Middle frontal gyrus (tissue), 1 donor: ENCODE results near the gene TARP.

Source experiments
- DNase-seq: peaks from one replicate; pipeline ENCODE4 v3.0.0-alpha.2; 2015; ENCODE audit warnings: low spot score; ENCODE audit errors: extremely low spot score

Gene TARP

DNA sequence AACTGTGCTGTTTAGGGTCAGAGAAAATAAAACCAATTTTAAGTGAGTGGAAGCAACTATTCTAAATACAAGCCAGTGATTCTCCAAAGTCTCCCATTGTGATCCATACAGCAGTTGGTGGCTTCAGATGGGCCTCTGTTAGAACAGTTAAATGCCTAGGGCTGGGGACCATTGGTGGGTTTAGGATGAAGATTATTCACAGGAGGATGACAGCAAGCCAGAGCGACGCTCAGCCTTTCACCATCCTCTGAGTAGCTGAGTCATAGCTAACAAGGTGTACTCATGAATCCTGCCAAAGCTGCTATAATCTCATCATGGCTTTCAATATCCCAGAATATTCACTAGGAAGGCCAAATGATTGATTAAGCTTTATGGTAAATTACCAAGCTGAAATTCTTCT, 55.8 kb downstream of the TARP start:
- DNase-seq, result no peak

DNA sequence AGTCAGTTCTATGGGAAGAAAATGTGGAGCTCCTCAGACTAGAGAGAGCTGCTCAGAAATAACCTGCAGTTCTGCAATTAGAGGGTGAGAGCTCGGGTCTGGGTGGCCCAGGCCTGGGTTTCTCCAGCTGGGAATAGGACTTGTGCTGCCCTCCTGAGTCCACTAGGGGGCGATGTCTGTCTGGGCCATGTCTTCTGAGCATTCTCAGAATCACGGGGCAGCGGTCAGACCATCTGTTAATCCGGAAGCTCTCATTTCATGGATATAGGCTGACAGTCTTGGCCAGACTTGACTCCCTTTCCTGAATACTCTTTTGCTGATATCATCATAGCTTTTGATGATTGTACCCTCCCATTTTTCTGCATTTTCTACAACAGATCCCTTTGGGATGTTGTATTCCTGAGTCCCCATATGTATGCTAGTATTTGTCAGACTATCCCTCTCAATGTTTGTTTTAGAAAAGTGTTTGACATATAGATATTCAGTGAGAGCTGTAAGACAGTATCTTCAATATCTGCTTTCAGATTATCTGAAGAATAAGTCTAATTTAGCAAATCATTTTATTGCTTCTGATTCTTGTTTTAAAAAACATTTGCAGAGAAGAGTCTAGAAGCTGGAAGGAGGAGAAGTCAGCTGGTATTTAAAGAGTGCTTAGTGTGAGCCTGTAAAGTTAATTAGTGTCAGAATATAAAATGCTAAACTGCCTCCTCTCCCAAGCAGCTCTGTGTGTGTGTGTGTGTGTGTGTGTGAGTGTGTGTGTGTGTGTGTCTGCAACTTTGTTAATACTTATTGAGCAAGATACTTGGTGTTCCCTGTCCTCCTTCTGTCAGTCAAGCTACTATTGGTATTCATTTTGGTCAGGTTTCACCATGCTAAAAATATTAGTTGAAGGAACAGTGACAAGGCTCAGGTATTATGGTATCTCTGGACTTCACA, 57.4 kb downstream of the TARP start:
- DNase-seq, result peak; percentile 48

DNA sequence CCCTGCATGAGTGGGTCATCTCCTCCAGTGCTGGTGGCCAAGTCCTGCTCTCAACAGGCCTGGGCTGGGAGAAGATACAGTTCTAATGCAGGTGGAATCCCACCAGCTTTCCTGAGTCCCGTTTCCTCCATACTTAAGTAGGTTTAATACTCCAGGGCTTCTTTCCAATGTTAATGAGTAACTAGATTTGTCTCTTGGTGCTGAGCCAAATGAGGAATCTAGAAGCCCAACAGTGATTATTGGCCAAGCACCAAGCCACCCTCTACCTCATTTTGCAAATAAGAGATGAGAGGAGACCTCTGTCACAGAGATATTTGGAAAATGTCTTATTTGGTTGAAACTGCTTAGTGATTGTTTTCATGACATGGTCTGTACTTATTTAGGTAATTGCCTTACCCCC, 58.3 kb downstream of the TARP start:
- no peak for DNase-seq

- no peak for DNase-seq
These were observed 61.5 kb downstream of the TARP start for GRCh38 chr7:38211940-38212339.

GRCh38 chr7:38211486-38211885, 62.0 kb downstream of the TARP start:
- DNase-seq, result no peak
